BE2C (cell line): Measurements from ENCODE around the gene GAS5.

Experiments
- DNase-seq: peaks from one replicate; pipeline ENCODE4 v3.0.0-alpha.2; 2020
- H3K27me3 ChIP-seq: fragments of 250-450 bp; sonication (Bioruptor Pico); 2 replicates; pipeline ENCODE4 v1.5.1; 2020; ENCODE audit warnings: mild to moderate bottlenecking
- H3K36me3 ChIP-seq: fragments of 250-450 bp; sonication (Bioruptor Pico); 2 replicates; pipeline ENCODE4 v1.5.1; 2020; ENCODE audit warnings: mild to moderate bottlenecking
- H3K4me1 ChIP-seq: fragments of 250-450 bp; sonication (Bioruptor Pico); 2 replicates; pipeline ENCODE4 v1.5.1; 2020
- H3K4me3 ChIP-seq: 2 replicates; pipeline ENCODE4 v1.5.1; 2011; ENCODE audit warnings: low read depth, low read length
- H3K9me3 ChIP-seq: fragments of 250-450 bp; sonication (Bioruptor Pico); 2 replicates; pipeline ENCODE4 v1.5.1; 2020
- CTCF ChIP-seq: IDR thresholded peaks from 2 replicates; pipeline ENCODE4 v1.5.1; 2012; ENCODE audit warnings: mild to moderate bottlenecking, low read depth, low read length

The GAS5 gene

GRCh38 chr1:173903827-173904531 is 36.2 kb upstream of the GAS5 start:
- no peaks in the 10 kb centered on the region for H3K36me3 ChIP-seq
- no peak for DNase-seq
- H3K9me3 ChIP-seq: no peaks in the 10 kb centered on the region
- H3K4me1 ChIP-seq: no peaks in the 10 kb centered on the region
- no peak for TF ChIP-seq CTCF
- no peaks in the 10 kb centered on the region for H3K27me3 ChIP-seq
- H3K4me3 ChIP-seq: no peak overlapping the region

GRCh38 chr1:173900992-173901391 is 33.2 kb upstream of the GAS5 start:
- DNase-seq: no peak
- Histone ChIP-seq H3K9me3 (no peaks in the 10 kb centered on the region), H3K27me3 (no peaks in the 10 kb centered on the region), H3K4me3 (no peak overlapping the region), H3K36me3 (no peaks in the 10 kb centered on the region), H3K4me1 (no peaks in the 10 kb centered on the region)
- TF ChIP-seq CTCF: no peak

- no peaks in the 10 kb centered on the region for H3K9me3 ChIP-seq
Observed at GRCh38 chr1:173900427-173900826, 32.6 kb upstream of the GAS5 start.

GRCh38 chr1:173894189-173894588 is 26.4 kb upstream of the GAS5 start:
- H3K4me3 ChIP-seq: no peak overlapping the region
- no peaks in the 10 kb centered on the region for H3K4me1 ChIP-seq
- TF ChIP-seq CTCF: no peak
- no peak for DNase-seq
- no peaks in the 10 kb centered on the region for H3K27me3 ChIP-seq
- no peaks in the 10 kb centered on the region for H3K9me3 ChIP-seq
- H3K36me3 ChIP-seq: no peaks in the 10 kb centered on the region

More at GRCh38 chr1:173900427-173900826, 32.6 kb upstream of the GAS5 start:
- DNase-seq: no peak
- Histone ChIP-seq H3K36me3 (no peaks in the 10 kb centered on the region), H3K4me1 (no peaks in the 10 kb centered on the region), H3K27me3 (no peaks in the 10 kb centered on the region), H3K4me3 (no peak overlapping the region)
- TF ChIP-seq CTCF: no peak

GRCh38 chr1:173893611-173894010 is 25.8 kb upstream of the GAS5 start:
- Histone ChIP-seq H3K4me1 (no peaks in the 10 kb centered on the region), H3K36me3 (no peaks in the 10 kb centered on the region), H3K9me3 (no peaks in the 10 kb centered on the region), H3K4me3 (no peak overlapping the region), H3K27me3 (no peaks in the 10 kb centered on the region)
- DNase-seq: no peak
- TF ChIP-seq CTCF: no peak

GRCh38 chr1:173889885-173890284 is 22.1 kb upstream of the GAS5 start:
- H3K9me3 ChIP-seq: no peaks in the 10 kb centered on the region
- no peak for TF ChIP-seq CTCF
- no peaks in the 10 kb centered on the region for H3K4me1 ChIP-seq
- no peaks in the 10 kb centered on the region for H3K27me3 ChIP-seq
- no peak overlapping the region for H3K4me3 ChIP-seq
- peaks cover 10% of the 10 kb centered on the region for H3K36me3 ChIP-seq
- no peak for DNase-seq
